HG02885 (cell line): ENCODE data around the gene MAP2.

Experiments used
- ATAC-seq: cut with Tn5 transposase; IDR thresholded peaks from one replicate; pipeline ENCODE4 v1.9.1; 2021; ENCODE audit warnings: mild to moderate bottlenecking; ENCODE audit not compliant: unreplicated experiment, poor library complexity

The MAP2 gene

DNA sequence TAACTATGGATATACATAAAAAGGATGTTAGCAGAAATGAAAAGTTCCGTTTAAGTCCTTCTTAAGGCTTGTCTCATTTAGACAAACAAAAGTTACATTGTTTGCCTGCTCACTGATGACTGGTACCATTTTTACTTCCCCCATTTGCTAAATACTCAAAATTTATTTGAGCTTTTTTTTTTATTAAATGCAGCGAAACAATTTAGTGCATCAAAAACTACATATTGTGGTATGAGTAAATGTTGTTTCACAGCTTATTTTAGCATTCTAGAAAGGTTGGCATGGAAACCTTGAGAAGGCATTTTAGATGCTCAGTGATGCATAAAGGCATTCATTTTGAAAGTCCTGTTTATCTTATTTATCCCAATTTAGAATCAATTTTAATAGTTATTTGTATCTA lies 100.0 kb downstream of the MAP2 start:
- ATAC-seq, result peak; percentile 61

DNA sequence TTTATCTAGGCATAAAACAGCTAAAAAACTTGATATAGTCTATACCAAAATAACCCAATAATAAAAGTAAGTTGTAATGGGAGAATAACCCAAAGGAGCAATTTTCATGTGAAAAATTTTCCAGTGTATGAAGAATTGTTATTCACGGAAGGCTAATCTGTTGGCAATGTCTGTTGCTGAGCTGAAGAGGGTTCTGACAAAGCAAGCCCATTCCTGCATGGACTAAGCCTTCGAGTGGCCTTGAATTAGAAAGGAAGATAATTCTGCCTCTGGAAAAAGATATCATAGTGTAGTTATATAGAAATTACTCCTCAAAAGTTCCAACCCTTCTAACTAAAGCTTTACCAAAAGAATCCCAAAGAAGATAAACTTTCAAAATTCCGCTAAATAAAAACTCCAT lies 101.5 kb downstream of the MAP2 start:
- ATAC-seq, result no peak

DNA sequence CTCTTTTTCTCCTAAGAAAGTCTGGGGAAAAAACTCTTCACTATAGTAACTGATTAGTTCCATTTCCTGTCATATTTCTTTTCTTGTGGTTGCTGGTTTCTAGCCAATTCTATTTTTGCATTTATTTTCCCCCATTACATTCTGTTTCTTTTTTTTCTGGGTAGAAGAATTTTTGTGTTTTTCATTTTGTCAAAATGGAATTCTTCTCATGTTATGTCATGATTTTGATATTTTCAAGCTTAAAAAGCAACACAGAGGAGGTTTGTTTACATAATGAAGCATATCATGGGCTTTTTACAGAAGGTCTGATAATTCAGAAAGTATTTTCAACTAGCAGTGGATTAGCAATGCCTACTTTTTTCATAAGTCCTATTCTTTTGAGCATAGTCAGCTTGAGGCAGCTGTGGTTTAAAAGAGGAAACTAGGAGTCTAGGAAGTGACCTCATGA lies 102.0 kb downstream of the MAP2 start:
- ATAC-seq, result peak; percentile 34

DNA sequence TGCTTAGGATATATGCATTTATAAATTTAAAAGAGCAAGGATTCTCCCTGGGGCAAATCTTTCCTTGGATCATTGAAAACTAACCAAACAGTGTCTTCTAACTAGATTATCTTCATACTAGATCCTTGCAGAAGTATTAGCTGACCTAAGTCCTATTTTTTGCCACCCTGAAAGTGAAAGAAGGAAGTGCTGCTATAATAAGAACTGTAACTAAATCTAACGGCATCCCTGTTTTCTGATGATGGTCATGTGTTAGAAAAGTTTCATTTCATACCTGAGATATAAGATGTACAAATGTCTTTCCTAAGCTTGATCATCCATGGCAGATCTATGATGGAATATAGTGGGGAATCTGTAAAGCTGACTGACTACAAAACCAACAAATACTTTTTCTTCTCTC lies 102.7 kb downstream of the MAP2 start:
- peak; percentile 36 for ATAC-seq

GRCh38 chr2:209529579-209529978 lies 105.7 kb downstream of the MAP2 start:
- ATAC-seq, result no peak

- no peak for ATAC-seq
Measured at GRCh38 chr2:209532321-209532720, 108.5 kb downstream of the MAP2 start.

DNA sequence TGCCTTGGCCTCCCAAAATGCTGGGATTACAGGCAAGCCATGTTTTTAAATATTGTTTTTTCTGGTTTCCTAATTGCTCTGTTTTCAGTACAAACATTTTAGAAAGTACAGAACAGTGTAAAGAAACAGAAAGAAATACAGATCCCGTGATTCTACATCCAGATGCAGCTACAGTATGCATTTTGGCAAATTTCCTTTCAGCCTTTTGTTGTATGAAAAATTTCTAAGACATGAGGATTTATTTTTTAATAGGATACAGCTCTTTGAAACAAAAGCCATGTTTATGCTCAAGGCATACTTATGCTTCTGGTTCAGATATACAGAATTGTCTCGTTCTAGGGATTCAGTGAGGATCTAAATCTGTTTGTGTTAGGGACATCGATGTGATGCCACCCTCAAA lies 109.5 kb downstream of the MAP2 start:
- ATAC-seq, result no peak

GRCh38 chr2:209534228-209534627 lies 110.4 kb downstream of the MAP2 start:
- no peak for ATAC-seq

DNA sequence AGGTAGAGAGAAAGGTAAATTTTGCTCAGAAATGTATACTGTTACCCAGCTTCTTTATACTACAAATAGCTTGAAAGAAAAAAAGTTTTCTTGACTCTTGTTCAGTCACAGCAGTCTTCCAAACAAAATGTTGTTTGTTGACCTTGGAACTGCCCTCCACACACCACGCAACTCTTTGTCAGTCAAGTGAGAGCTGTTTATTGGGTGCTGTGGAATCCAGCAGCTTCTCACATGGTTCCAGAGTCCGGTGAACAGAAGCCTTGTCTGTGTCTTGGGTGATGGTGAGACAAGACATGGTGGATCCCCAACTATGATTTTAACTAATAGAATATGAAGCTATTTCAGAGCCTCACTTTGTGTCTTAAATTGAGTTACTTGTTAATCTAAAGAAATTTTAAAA lies 112.5 kb downstream of the MAP2 start:
- no peak for ATAC-seq

DNA sequence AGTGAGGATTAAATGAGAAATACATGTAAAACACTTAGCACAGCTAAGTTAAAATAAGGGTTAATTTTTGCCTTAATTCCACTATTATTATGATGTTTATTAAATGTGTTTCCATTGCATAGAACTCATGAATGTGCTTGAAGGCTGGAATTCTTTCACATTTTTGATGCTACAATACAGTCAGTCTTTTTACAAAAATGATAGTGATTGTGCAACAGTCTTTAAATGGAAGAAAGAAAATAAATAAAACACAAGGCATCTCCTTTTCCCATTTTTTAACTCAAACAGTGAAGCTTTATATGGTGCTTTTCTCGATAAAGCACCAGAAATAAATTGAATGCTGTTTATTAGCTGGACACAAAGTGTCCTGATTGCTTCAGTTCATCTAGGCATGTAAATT lies 123.9 kb downstream of the MAP2 start:
- ATAC-seq, result no peak

- no peak for ATAC-seq
Measured at GRCh38 chr2:209549589-209549988, 125.7 kb downstream of the MAP2 start.

DNA sequence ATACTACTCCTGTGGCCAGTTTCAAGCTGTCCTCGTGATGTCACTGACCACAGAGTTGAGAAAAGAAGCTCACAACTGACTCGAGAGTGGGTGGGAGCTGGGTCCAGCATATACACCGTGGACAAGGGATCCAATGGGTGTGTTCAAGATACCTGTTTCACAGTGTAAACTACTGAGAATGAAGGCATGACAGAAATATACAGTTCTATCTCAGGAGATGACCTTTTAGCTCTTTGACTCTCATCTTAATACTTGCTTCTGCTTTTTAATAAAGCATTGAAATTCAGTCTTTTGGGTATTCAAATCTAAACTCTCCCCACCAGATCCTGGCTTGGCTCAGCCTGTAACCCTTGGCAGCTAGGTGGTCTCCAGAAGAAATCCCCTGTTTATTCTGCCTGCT lies 130.1 kb downstream of the MAP2 start:
- peak; percentile 34 for ATAC-seq

DNA sequence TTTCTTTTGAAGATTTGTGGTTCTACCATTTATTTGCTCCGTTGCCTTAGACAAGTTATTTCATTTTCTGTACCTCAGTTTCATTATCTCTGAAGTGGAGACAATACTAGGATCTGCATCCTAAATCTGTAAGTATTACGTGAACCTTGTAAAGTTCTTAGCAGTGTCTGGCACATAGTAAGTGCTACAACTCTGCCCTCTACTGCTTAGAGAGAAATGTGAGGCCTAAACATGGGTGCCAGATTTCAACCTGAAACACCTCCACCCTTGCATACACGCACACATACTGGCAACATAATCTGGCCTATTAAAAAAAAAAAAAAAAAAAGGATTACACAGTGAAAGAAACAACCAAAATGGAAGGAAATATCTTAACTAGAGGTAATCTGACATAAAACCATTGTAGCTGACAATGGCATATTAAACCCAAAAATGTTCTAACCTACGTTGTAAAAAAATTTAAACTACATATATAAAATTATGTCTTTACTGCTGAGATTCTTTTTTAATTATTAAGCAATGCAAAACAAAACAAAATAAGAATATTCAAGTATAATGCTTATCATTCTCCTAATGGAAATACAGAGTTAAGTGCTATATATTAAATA lies 132.6 kb downstream of the MAP2 start:
- ATAC-seq, result peak; percentile 65

DNA sequence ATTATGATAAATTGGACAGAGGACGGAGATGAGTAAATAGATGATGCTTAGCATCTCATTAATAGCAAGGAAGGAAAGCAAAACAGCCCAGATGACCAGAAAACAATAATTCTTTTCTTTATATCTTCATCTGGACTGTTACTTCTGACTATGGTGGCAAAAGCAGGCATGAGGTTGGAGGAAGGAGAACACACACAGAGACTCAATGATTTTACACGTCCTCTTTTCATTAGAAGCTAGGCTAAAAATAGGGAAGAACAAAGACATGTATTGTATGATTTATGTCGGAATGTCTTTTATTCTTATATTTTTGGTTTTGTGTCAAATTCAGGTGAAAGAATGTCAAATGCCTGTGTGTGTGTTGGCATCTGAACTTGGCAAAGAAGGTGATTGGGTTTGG lies 137.1 kb downstream of the MAP2 start:
- ATAC-seq, result no peak

DNA sequence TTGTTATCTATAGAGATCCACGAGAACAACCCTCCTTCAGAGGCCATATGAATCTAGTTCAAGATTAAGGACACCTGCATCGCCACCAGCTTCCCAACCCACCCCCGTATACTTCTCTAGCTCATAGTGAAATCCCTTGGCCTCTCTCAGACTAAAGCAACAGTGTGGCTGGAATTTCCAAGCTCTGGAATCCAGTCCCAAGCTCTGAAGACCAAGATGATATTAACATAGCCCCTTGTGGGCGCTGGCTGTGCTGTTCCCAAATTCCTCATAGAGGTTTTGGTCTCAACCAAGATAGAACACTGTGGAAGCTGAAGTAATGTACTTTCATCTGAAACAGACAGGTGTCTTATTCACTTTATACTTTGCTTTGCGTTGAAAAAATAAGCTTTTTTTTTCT lies 139.6 kb downstream of the MAP2 start:
- no peak for ATAC-seq

DNA sequence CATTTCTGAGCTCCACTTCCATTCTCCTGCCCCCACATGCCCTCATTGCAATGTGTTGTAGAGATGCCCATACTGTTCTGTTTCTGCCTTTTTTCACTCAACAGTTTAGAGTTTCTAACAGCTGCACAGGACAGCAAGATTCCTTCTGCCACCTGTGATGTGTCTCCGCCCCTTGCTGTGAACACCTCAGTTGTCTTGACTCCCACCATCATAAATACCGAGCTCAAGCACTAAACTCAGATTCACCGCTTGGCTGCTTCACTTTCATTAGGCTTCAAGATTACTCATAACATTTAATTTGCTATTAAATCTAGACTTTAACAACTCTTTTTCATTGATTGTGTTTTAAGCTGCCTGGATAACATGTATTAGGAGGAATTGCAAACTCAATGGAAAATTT lies 141.0 kb downstream of the MAP2 start:
- ATAC-seq, result no peak

DNA sequence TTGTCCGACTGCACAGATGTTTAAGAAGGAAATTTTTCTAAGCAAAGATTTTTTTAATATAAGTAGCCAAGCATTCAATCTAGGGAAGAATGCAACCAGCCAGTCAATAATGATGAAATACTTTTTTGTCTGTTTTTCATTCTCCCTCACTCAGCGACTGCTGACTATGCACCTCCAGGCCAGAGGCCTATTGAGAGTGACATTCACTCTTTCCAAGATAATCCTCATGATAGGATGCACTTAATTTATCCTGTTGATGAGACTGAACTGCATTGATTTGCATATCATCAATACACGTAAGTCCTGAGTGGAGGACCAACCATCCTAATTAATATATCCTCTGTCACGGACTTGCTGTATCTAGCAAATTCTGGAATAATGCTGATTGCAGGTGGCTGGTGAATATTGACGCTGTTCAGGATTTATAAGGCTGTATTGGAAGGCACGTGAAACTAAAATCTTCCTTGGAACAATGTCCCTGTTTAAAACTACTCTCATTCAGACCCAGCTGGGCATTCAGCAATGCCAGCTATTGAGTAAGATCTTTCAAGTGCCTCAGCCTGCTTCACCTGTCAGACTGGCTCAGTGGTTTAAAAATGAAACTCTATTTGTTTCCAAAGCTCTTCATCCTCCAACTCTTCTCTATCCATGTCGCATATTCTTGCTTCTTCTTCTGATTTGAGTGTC lies 142.2 kb downstream of the MAP2 start:
- ATAC-seq, result no peak

- no peak for ATAC-seq
Measured at GRCh38 chr2:209570194-209570593, 146.3 kb downstream of the MAP2 start.

DNA sequence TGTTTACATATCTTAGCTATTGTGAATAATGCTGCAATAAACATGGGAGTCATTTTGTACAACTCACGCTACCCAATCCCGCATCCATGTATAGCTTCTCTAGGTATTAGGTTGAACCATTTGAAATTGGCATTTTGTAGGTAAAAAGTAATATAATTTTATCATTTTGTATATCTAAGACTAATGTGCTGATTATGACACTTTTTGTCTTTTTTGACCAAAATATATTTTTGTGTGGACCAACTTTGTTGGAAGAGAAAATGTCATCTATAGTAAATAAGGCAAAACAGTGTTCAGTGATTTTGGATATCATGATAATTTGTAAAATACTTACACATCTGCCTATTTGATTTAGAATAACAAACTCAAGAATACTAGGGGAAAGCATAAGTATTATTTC lies 150.7 kb downstream of the MAP2 start:
- no peak for ATAC-seq

- ATAC-seq, result peak; percentile 44
Measured at GRCh38 chr2:209577376-209578357, 153.8 kb downstream of the MAP2 start.

DNA sequence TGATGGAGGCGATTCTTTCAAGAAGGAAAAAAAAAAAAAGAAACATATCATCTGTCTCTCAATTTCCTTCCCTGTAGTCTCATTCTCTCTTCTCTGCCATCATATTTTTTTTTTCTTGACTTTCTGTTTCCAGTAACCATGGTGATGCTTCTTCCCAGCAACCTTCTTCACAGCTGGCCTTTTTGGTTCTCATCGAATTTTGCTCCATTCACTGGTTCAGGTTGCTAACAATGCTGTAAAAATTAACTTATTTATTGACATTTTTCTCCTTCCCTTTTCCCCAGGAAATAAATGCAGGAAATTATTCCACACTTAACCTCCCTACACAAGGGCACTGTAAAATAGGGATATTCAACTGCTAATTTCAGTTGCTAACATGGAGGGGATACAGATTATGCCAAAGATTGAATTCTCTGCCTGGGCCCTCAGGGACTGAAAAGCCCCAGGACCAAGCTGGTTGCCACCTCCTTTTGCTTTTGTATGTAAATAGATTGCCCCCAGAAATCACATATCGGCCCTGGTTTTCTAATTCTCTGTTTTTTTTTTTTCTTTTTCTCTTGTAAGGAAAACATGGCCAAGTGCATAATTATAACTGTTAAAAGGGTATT lies 154.7 kb downstream of the MAP2 start:
- no peak for ATAC-seq
